HL-60 (cell line): ENCODE measurements around the gene ROBO1.

Experiments used
- GABPA ChIP-seq: IDR thresholded peaks from 2 replicates; pipeline ENCODE4 v1.6.1; 2012; ENCODE audit warnings: low read depth
- POLR2AphosphoS5 ChIP-seq: IDR thresholded peaks from 2 replicates; pipeline ENCODE4 v1.6.1; 2012; ENCODE audit warnings: low read depth
- SPI1 ChIP-seq: IDR thresholded peaks from 2 replicates; pipeline ENCODE4 v1.6.1; 2012; ENCODE audit warnings: low read depth, mild to moderate bottlenecking, borderline replicate concordance
- TF ChIP-seq, protein P1 (sequence below): IDR thresholded peaks from one replicate; pipeline ENCODE4 v1.5.1; 2011; ENCODE audit warnings: low read length, control low read depth, inconsistent platforms; ENCODE audit not compliant: insufficient read depth
- TF ChIP-seq, protein P2 (sequence below): IDR thresholded peaks from 2 replicates; pipeline ENCODE4 v1.6.1; 2012; ENCODE audit warnings: low read depth; ENCODE audit not compliant: insufficient replicate concordance

DNA sequence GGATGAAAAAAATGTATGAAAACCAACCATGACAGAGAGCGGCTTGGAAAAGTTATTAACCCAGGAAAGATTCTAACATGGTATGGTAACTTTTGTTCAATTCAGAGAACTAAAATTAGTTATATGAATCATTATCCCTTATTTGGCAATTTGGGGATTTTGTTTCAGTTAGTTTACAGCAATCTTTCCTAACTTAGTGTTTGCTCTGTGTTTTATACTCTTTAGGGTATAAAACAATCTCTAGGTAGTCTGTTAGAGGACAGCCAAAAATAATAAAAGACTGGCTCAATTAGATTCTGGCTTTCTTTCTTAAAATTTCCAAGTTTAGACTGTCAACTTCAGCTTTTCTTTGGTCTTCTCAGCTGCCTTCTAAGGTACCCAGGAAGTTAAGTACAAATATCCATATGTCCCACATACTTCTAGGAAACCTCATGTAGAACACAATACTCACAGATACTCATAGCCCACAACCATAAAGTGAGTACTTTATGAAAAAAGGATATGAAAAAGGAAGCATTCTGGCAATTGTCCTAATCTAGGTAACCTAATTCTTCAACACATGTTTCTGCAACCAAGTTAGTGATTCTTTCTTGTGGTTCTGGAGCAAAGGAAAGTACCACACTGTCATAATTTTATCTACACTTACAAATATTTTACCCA lies 849.3 kb downstream of the ROBO1 start:
- TF ChIP-seq, protein P1, sequence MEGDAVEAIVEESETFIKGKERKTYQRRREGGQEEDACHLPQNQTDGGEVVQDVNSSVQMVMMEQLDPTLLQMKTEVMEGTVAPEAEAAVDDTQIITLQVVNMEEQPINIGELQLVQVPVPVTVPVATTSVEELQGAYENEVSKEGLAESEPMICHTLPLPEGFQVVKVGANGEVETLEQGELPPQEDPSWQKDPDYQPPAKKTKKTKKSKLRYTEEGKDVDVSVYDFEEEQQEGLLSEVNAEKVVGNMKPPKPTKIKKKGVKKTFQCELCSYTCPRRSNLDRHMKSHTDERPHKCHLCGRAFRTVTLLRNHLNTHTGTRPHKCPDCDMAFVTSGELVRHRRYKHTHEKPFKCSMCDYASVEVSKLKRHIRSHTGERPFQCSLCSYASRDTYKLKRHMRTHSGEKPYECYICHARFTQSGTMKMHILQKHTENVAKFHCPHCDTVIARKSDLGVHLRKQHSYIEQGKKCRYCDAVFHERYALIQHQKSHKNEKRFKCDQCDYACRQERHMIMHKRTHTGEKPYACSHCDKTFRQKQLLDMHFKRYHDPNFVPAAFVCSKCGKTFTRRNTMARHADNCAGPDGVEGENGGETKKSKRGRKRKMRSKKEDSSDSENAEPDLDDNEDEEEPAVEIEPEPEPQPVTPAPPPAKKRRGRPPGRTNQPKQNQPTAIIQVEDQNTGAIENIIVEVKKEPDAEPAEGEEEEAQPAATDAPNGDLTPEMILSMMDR = no peak
- TF ChIP-seq GABPA = no peak
- no peak for TF ChIP-seq POLR2AphosphoS5
- TF ChIP-seq, protein P2, sequence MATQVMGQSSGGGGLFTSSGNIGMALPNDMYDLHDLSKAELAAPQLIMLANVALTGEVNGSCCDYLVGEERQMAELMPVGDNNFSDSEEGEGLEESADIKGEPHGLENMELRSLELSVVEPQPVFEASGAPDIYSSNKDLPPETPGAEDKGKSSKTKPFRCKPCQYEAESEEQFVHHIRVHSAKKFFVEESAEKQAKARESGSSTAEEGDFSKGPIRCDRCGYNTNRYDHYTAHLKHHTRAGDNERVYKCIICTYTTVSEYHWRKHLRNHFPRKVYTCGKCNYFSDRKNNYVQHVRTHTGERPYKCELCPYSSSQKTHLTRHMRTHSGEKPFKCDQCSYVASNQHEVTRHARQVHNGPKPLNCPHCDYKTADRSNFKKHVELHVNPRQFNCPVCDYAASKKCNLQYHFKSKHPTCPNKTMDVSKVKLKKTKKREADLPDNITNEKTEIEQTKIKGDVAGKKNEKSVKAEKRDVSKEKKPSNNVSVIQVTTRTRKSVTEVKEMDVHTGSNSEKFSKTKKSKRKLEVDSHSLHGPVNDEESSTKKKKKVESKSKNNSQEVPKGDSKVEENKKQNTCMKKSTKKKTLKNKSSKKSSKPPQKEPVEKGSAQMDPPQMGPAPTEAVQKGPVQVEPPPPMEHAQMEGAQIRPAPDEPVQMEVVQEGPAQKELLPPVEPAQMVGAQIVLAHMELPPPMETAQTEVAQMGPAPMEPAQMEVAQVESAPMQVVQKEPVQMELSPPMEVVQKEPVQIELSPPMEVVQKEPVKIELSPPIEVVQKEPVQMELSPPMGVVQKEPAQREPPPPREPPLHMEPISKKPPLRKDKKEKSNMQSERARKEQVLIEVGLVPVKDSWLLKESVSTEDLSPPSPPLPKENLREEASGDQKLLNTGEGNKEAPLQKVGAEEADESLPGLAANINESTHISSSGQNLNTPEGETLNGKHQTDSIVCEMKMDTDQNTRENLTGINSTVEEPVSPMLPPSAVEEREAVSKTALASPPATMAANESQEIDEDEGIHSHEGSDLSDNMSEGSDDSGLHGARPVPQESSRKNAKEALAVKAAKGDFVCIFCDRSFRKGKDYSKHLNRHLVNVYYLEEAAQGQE = no peak
- TF ChIP-seq SPI1 = no peak
